Smooth muscle cell of trachea (primary cell): Measurements from ENCODE around the gene RLBP1. TPM values are rescaled to one million over a fixed set of nuclear protein-coding genes. Genes with fewer than 3 reads are reported as not detected.

Source experiments
- total RNA-seq: library from RNA; depleted of rRNA; stranded (reverse); fragments of >200 nt; gene quantifications from 2 replicates; pipeline ENCODE4 v1.2.1, GENCODE V29; 2014

Gene RLBP1
- total RNA-seq: not detected in 2 replicates

GRCh38 chr15:89221543-89221942, at the start of gene RLBP1:
Gene RLBP1, minus strand, starts transcription at chr15:89221579. Its CDS starts 2,604 bp downstream, at chr15:89218975.

GRCh38 chr15:89243691-89244573, 22.6 kb upstream of the RLBP1 start, which contains the start of gene FANCI:
Gene FANCI, plus strand, starts transcription at chr15:89243979. Its CDS starts 3,669 bp downstream, at chr15:89247648.

Other genes starting within 250 kb of the RLBP1 start
- 81.6 and 98.7 TPM in 2 replicates for gene ABHD2, start 133.1 kb downstream of the RLBP1 start, total RNA-seq
- gene FANCI, start 22.4 kb upstream of the RLBP1 start, total RNA-seq: 10.6 and 53.4 TPM in 2 replicates
- 81.9 and 95.9 TPM in 2 replicates for gene POLG, start 113.2 kb upstream of the RLBP1 start, total RNA-seq